ENCODE measurements around the gene ZBTB20. TPM values are rescaled to one million over a fixed set of nuclear protein-coding genes. Genes with fewer than 3 reads are reported as not detected.

The ZBTB20 gene
- total RNA-seq, 6 donors from 2014 or later, result 40.0 to 150 (median 65.8) TPM

DNA sequence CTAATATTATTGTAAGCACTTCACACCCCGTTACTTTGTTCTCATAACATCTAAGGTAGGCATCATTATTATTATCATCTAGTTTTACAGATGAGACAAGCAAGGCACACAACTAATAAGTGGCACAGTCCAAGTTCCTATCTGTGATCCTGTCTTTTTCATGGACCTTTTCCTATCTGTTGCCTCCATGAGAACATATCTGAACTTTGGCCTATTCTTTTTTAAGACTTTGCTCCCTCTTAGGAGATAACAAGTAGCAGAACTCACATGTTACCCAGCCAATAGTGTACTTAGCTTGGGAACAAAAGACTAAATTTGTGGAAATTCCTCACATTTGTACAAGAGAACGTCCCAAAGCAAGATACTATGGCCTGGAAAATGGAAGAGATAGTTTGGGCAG is 680.8 kb downstream of the ZBTB20 start:
- Histone ChIP-seq H3K4me3 (no peak overlapping the region), H3K27ac (no peak overlapping the region), H3K36me3 (no peaks in the 10 kb centered on the region), H3K9me3 (no peaks in the 10 kb centered on the region), H3K4me1 (peaks cover 0 to 16% (median 0%) of the 10 kb centered on the region in 4 donors), H3K27me3 (no peaks in the 10 kb centered on the region)
- WGBS, 2 donors, result 93 to 98% methylated on average over 2 of the region's 2 CpGs
- TF ChIP-seq POLR2A (IDR thresholded peaks at IDR 0.05) (no peak), POLR2AphosphoS5 (IDR thresholded peaks at IDR 0.05) (no peak), EP300 (IDR thresholded peaks at IDR 0.05) (no peak)
- TF ChIP-seq, protein P1, sequence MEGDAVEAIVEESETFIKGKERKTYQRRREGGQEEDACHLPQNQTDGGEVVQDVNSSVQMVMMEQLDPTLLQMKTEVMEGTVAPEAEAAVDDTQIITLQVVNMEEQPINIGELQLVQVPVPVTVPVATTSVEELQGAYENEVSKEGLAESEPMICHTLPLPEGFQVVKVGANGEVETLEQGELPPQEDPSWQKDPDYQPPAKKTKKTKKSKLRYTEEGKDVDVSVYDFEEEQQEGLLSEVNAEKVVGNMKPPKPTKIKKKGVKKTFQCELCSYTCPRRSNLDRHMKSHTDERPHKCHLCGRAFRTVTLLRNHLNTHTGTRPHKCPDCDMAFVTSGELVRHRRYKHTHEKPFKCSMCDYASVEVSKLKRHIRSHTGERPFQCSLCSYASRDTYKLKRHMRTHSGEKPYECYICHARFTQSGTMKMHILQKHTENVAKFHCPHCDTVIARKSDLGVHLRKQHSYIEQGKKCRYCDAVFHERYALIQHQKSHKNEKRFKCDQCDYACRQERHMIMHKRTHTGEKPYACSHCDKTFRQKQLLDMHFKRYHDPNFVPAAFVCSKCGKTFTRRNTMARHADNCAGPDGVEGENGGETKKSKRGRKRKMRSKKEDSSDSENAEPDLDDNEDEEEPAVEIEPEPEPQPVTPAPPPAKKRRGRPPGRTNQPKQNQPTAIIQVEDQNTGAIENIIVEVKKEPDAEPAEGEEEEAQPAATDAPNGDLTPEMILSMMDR (IDR thresholded peaks at IDR 0.05), result no peak
- DNase-seq (no peak), ATAC-seq (ENCODE audit: low FRiP score in 2 of 2) (no peak)

DNA sequence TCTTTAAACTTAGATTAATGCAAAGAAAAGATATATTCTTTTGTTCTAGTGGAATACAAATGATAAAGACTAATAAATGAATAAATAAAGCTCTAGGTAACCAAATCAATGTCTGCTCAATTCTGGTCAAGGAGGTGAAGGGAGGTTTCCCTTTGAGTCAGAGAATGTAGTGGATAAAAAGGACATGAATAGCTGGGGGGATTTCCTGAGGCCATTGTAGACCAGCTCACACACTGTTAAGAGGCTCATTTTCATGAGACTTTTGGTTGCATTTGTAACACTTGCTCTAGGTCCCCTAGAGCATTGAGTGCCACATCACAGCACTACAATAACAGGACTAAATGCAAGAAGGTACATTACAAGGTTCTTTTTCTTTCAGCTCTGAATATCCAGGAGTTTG is 682.5 kb downstream of the ZBTB20 start:
- DNase-seq, result no peak
- H3K4me3 ChIP-seq, result no peak overlapping the region
- TF ChIP-seq, protein P1 (IDR thresholded peaks at IDR 0.05), result no peak
- TF ChIP-seq POLR2AphosphoS5 (IDR thresholded peaks at IDR 0.05) (no peak), EP300 (IDR thresholded peaks at IDR 0.05) (no peak), POLR2A (IDR thresholded peaks at IDR 0.05) (no peak)
- ATAC-seq (ENCODE audit: low FRiP score in 2 of 2), result no peak
- H3K4me1 ChIP-seq, result peaks cover 0 to 13% (median 0%) of the 10 kb centered on the region in 4 donors
- H3K27me3 ChIP-seq, result no peaks in the 10 kb centered on the region
- no peak overlapping the region for H3K27ac ChIP-seq
- H3K9me3 ChIP-seq, result no peaks in the 10 kb centered on the region
- H3K36me3 ChIP-seq, result no peaks in the 10 kb centered on the region

DNA sequence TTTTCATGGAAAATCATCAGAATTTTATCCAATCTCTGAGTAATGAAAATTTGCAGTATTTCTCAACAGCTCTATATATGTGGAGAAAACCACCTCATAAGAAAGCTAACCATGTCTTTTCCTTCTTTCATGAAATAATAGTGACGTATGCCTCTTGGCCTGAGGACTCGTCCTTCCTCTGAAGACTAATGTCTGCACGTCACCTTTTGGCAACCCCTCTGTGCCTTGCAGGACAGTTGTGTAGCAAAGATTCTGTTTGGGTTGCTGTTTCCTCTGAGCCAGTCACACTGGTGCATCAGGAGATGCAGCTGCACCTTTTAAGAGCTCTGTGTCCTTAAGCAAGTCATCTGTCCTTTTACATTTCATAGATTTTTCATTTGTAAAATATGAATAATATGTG is 684.3 kb downstream of the ZBTB20 start:
- H3K27ac ChIP-seq, result no peak overlapping the region
- H3K36me3 ChIP-seq, result no peaks in the 10 kb centered on the region
- DNase-seq (no peak), ATAC-seq (ENCODE audit: low FRiP score in 2 of 2) (peak in 1 of 2 donors; percentile 26)
- TF ChIP-seq POLR2AphosphoS5 (IDR thresholded peaks at IDR 0.05) (no peak), EP300 (IDR thresholded peaks at IDR 0.05) (no peak), POLR2A (IDR thresholded peaks at IDR 0.05) (no peak)
- TF ChIP-seq, protein P1 (IDR thresholded peaks at IDR 0.05), result no peak
- peaks cover 0 to 7% (median 3%) of the 10 kb centered on the region in 4 donors for H3K4me1 ChIP-seq
- H3K9me3 ChIP-seq, result no peaks in the 10 kb centered on the region
- H3K27me3 ChIP-seq, result no peaks in the 10 kb centered on the region
- WGBS, 2 donors, result 89 to 99% methylated on average over 3 of the region's 3 CpGs
- no peak overlapping the region for H3K4me3 ChIP-seq

DNA sequence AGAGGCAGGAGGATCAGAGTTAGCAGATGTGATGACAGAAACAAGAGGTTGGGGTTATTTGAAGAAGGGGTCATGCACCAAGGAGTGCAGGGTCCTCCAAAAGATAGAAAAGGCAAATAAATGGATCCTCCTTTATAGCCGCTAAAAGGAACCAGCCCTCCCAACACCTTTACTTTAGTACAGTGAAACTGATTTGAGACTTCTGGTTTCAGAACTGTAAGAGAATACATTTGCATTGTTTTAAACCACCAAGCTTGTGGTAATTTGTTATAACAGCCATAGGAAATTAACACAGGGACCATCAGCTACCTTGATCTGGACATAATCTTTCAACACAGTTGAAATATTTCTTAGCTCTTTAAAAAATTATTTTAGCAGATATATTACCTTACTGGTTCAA is 686.6 kb downstream of the ZBTB20 start:
- Histone ChIP-seq H3K27me3 (no peaks in the 10 kb centered on the region), H3K27ac (no peak overlapping the region), H3K36me3 (no peaks in the 10 kb centered on the region), H3K4me1 (peaks cover 0 to 10% (median 3%) of the 10 kb centered on the region in 4 donors), H3K4me3 (no peak overlapping the region), H3K9me3 (no peaks in the 10 kb centered on the region)
- TF ChIP-seq POLR2A (IDR thresholded peaks at IDR 0.05) (no peak), EP300 (IDR thresholded peaks at IDR 0.05) (no peak), POLR2AphosphoS5 (IDR thresholded peaks at IDR 0.05) (no peak)
- TF ChIP-seq, protein P1 (IDR thresholded peaks at IDR 0.05), result no peak
- DNase-seq (no peak), ATAC-seq (ENCODE audit: low FRiP score in 2 of 2) (no peak)
- 91 to 94% methylated on average over 1 of the region's 1 CpG for WGBS, 2 donors

DNA sequence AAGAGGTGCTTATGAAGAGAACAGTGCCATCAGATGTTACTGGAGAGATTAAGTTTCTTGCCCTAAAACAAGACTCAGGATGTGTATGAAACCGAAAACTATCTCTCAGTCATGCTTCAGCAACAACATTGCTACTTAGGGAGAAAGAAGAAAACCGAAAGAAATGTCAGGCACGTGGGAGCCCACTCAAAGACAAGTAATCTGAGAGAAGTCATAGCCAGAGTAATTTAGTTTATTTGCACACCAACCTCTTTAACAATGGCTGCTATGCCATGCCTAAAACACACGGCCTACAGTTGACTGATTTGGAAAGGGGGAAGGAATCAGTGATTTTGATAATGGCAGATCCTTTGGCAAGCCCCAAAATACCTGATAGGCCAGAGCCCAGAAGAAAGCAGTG is 690.3 kb downstream of the ZBTB20 start:
- TF ChIP-seq POLR2AphosphoS5 (IDR thresholded peaks at IDR 0.05) (no peak), POLR2A (IDR thresholded peaks at IDR 0.05) (no peak), EP300 (IDR thresholded peaks at IDR 0.05) (no peak)
- TF ChIP-seq, protein P1 (IDR thresholded peaks at IDR 0.05), result no peak
- no peaks in the 10 kb centered on the region for H3K36me3 ChIP-seq
- H3K4me1 ChIP-seq, result peaks cover 10 to 38% (median 22%) of the 10 kb centered on the region in 4 donors
- 64 to 71% methylated on average over 4 of the region's 4 CpGs for WGBS, 2 donors
- no peak overlapping the region for H3K4me3 ChIP-seq
- H3K9me3 ChIP-seq, result no peaks in the 10 kb centered on the region
- no peaks in the 10 kb centered on the region for H3K27me3 ChIP-seq
- DNase-seq (no peak), ATAC-seq (ENCODE audit: low FRiP score in 2 of 2) (no peak)
- peak overlapping the region in 1 of 4 donors; percentile 14 for H3K27ac ChIP-seq
